Stomach (tissue), 4 donors: Measurements from ENCODE around the gene NEB.

ENCODE experiments used
- CTCF ChIP-seq, 7 experiments: fragments of 450-650 bp in 4 of 7; fragments of 200-600 bp in 3 of 7; sonication (generic) in 3 of 7; IDR thresholded peaks; one replicate each; pipeline ENCODE4 v1.5.1; 2016 to 2019; ENCODE audit warnings: antibody characterized with exemption in 7 of 7, control low read depth in 2 of 7, mild to moderate bottlenecking in 1 of 7
- EP300 ChIP-seq: sonication (generic); formaldehyde crosslinking; IDR thresholded peaks from one replicate; pipeline ENCODE4 v1.6.1; 2017; ENCODE audit warnings: antibody characterized with exemption
- POLR2A ChIP-seq, 4 donors: fragments of 450-650 bp; IDR thresholded peaks; one replicate each; pipeline ENCODE4 v1.6.1; 2016; ENCODE audit warnings: antibody characterized with exemption in 4 of 4, control low read depth in 2 of 4, mild to moderate bottlenecking in 1 of 4, moderate library complexity in 1 of 4
- POLR2AphosphoS5 ChIP-seq, 3 donors: sonication (generic); formaldehyde crosslinking; IDR thresholded peaks; one replicate each; pipeline ENCODE4 v1.6.1; 2016; ENCODE audit warnings: antibody characterized with exemption in 3 of 3

- TF ChIP-seq POLR2A (IDR thresholded peaks at IDR 0.05) = no peak
- no peak for TF ChIP-seq CTCF (IDR thresholded peaks at IDR 0.05)
- TF ChIP-seq POLR2AphosphoS5 (IDR thresholded peaks at IDR 0.05) = no peak
- no peak for TF ChIP-seq EP300
These were observed 15.5 kb downstream of the NEB start for GRCh38 chr2:151718796-151719195.
